ENCODE measurements around the gene TMEM92. TPM values are rescaled to one million over a fixed set of nuclear protein-coding genes. Genes with fewer than 3 reads are reported as not detected.

TMEM92 gene
- total and polyA plus RNA-seq, 2 of the 13 experiments (the other 11 are each of a cell fraction or from before 2014, with no cell fraction given): 0.07 TPM; not detected in 1

- no peak for TF ChIP-seq TEF (CRISPR knock-in tag; IDR thresholded peaks at IDR 0.05)
- TF ChIP-seq ZC3H4 (CRISPR knock-in tag; IDR thresholded peaks at IDR 0.05; ENCODE audit: borderline replicate concordance): no peak
- no peak for TF ChIP-seq HIVEP1 (CRISPR knock-in tag; IDR thresholded peaks at IDR 0.05)
- TF ChIP-seq PLRG1 (conservative IDR thresholded peaks at IDR 0.05): no peak
- TF ChIP-seq ZNF101 (CRISPR knock-in tag; IDR thresholded peaks at IDR 0.05; ENCODE audit: borderline replicate concordance, low read depth): no peak
- no peak for TF ChIP-seq ZBTB3 (CRISPR knock-in tag; IDR thresholded peaks at IDR 0.05; ENCODE audit: borderline replicate concordance, low read depth)
- no peak for TF ChIP-seq ARHGAP35 (CRISPR knock-in tag; IDR thresholded peaks at IDR 0.05; ENCODE audit: borderline replicate concordance)
- TF ChIP-seq PRMT3 (CRISPR knock-in tag; IDR thresholded peaks at IDR 0.05; ENCODE audit: borderline replicate concordance, low read depth): no peak
- no peak for TF ChIP-seq RBFOX2 (IDR thresholded peaks at IDR 0.05; ENCODE audit: low read depth, low read length)
- TF ChIP-seq KDM3A (CRISPR knock-in tag; IDR thresholded peaks at IDR 0.05; ENCODE audit: low read depth): peak; percentile 40; the same call in 1 of the 2 replicates
- no peak for TF ChIP-seq CTCF (CRISPR knock-in tag; IDR thresholded peaks at IDR 0.05)
- TF ChIP-seq MLX (CRISPR knock-in tag; IDR thresholded peaks at IDR 0.05): no peak
- no peak for TF ChIP-seq MED13 (CRISPR knock-in tag; IDR thresholded peaks at IDR 0.05)
- TF ChIP-seq ZNF446 (CRISPR knock-in tag; IDR thresholded peaks at IDR 0.05): no peak
- no peak for TF ChIP-seq PRDM15 (CRISPR knock-in tag; IDR thresholded peaks at IDR 0.05)
- no peak for TF ChIP-seq CSRNP2 (CRISPR knock-in tag; conservative IDR thresholded peaks at IDR 0.05; ENCODE audit: low read depth)
- no peak for TF ChIP-seq NFYC (CRISPR knock-in tag; IDR thresholded peaks at IDR 0.05)
- TF ChIP-seq DPF2 (CRISPR knock-in tag; IDR thresholded peaks at IDR 0.05; ENCODE audit: borderline replicate concordance, low read depth): peak; percentile 56; the same call in 1 of the 2 replicates
- TF ChIP-seq MLLT10 (CRISPR knock-in tag; IDR thresholded peaks at IDR 0.05): no peak
- TF ChIP-seq ZNF256 (CRISPR knock-in tag; conservative IDR thresholded peaks at IDR 0.05): no peak
- TF ChIP-seq ZNF547 (CRISPR knock-in tag; IDR thresholded peaks at IDR 0.05): no peak
- no peak for TF ChIP-seq SYNCRIP (IDR thresholded peaks at IDR 0.05; ENCODE audit: insufficient read depth, low read depth, low read length)
Measured at GRCh38 chr17:50310455-50311111, 36.3 kb downstream of the TMEM92 start (continued).
